ENCODE results near the gene SERTAD2.

Gene SERTAD2

GRCh38 chr2:64581777-64582539 lies 71.8 kb downstream of the SERTAD2 start:
- DNase-seq (ENCODE audit: low spot score): no peak
